Breast epithelium (tissue), 4 donors: ENCODE results near the gene MET. TPM values are rescaled to one million over a fixed set of nuclear protein-coding genes. Genes with fewer than 3 reads are reported as not detected.

Source experiments
- DNase-seq, 2 donors: peaks; one replicate each; pipeline ENCODE4 v3.0.0-alpha.2; 2019; ENCODE audit warnings: low spot score in 2 of 2
- H3K27ac ChIP-seq, 2 donors: fragments of 200-600 bp; sonication (generic) in 1 of 2; one replicate each; pipeline ENCODE4 v1.5.1; 2016 to 2019; ENCODE audit warnings: mild to moderate bottlenecking in 1 of 2
- H3K27me3 ChIP-seq, 2 donors: fragments of 200-600 bp; sonication (generic) in 1 of 2; one replicate each; pipeline versions ENCODE4 v1.5.1 to v1.6.0; 2017 to 2019; ENCODE audit warnings: control low read depth in 1 of 2, mild to moderate bottlenecking in 1 of 2
- H3K36me3 ChIP-seq: fragments of 200-600 bp; one replicate; pipeline ENCODE4 v1.5.1; 2019
- H3K4me1 ChIP-seq, 2 donors: fragments of 200-600 bp; sonication (generic); one replicate each; pipeline ENCODE4 v1.5.1; 2016 to 2019; ENCODE audit warnings: control low read depth in 1 of 2
- H3K4me3 ChIP-seq, 3 donors: fragments of 200-600 bp; sonication (generic); 1 replicate in 2 of 3; 2 replicates in 1 of 3; pipeline ENCODE4 v1.5.1; 2016 to 2019; ENCODE audit warnings: mild to moderate bottlenecking in 3 of 3, moderate library complexity in 2 of 3
- H3K9me3 ChIP-seq, 2 donors: fragments of 200-600 bp; sonication (generic) in 1 of 2; one replicate each; pipeline ENCODE4 v1.5.1; 2016 to 2019; ENCODE audit warnings: control low read depth in 1 of 2
- CTCF ChIP-seq, 3 donors: fragments of 450-650 bp; IDR thresholded peaks; one replicate each; pipeline ENCODE4 v1.5.1; 2016 to 2017; ENCODE audit warnings: antibody characterized with exemption in 3 of 3, mild to moderate bottlenecking in 3 of 3, moderate library complexity in 3 of 3
- POLR2A ChIP-seq: fragments of 450-650 bp; IDR thresholded peaks from one replicate; pipeline ENCODE4 v1.6.1; 2016; ENCODE audit warnings: antibody characterized with exemption, mild to moderate bottlenecking, moderate library complexity
- POLR2AphosphoS5 ChIP-seq, 3 donors: sonication (generic); formaldehyde crosslinking; IDR thresholded peaks; one replicate each; pipeline ENCODE4 v1.6.1; 2017; ENCODE audit warnings: antibody characterized with exemption in 3 of 3
- intact Hi-C: fragments of 100-400 bp; cut with DNase I; formaldehyde crosslinking; loops from one replicate; pipeline ENCODE4 v1.15.1; 2023; ENCODE audit warnings: low total_unique reads
- total RNA-seq, 3 donors: library from RNA; depleted of rRNA; stranded (reverse); fragments of >200 nt; gene quantifications; one replicate each; pipeline ENCODE4 v1.1.0, GENCODE V29; 2016

Gene MET
- total RNA-seq, 3 donors from 2014 or later, result 25.8 to 85.6 (median 40.6) TPM

- DNase-seq, result no peak
Measured at GRCh38 chr7:116702046-116702785, 30.2 kb downstream of the MET start.

GRCh38 chr7:116704650-116705228 lies 32.7 kb downstream of the MET start:
- Histone ChIP-seq H3K27me3 (no peaks in the 10 kb centered on the region), H3K27ac (peak overlapping the region; percentile 29 to 49), H3K9me3 (no peaks in the 10 kb centered on the region), H3K4me3 (no peak overlapping the region), H3K36me3 (no peaks in the 10 kb centered on the region), H3K4me1 (no peaks in the 10 kb centered on the region)
- intact Hi-C loops, result no loop called here
- TF ChIP-seq CTCF (IDR thresholded peaks at IDR 0.05) (no peak), POLR2A (no peak), POLR2AphosphoS5 (IDR thresholded peaks at IDR 0.05) (no peak)
- no peak for DNase-seq

More at GRCh38 chr7:116702046-116702785, 30.2 kb downstream of the MET start:
- no peaks in the 10 kb centered on the region for H3K9me3 ChIP-seq
- no peaks in the 10 kb centered on the region for H3K4me1 ChIP-seq
- H3K36me3 ChIP-seq, result no peaks in the 10 kb centered on the region
- no peak for TF ChIP-seq CTCF (IDR thresholded peaks at IDR 0.05)
- no peak for TF ChIP-seq POLR2AphosphoS5 (IDR thresholded peaks at IDR 0.05)
- no peak for TF ChIP-seq POLR2A
- no peaks in the 10 kb centered on the region for H3K27me3 ChIP-seq
- H3K27ac ChIP-seq, result peak overlapping the region; percentile 62 to 66
- intact Hi-C loops, result no loop called here
- no peak overlapping the region for H3K4me3 ChIP-seq

- no peak overlapping the region for H3K27ac ChIP-seq
- no peak for DNase-seq
- no peaks in the 10 kb centered on the region for H3K27me3 ChIP-seq
- H3K4me3 ChIP-seq, result no peak overlapping the region
- intact Hi-C loops, result no loop called here
- TF ChIP-seq CTCF (IDR thresholded peaks at IDR 0.05) (no peak), POLR2A (no peak), POLR2AphosphoS5 (IDR thresholded peaks at IDR 0.05) (no peak)
- H3K36me3 ChIP-seq, result no peaks in the 10 kb centered on the region
- H3K9me3 ChIP-seq, result no peaks in the 10 kb centered on the region
- no peaks in the 10 kb centered on the region for H3K4me1 ChIP-seq
Measured at GRCh38 chr7:116705419-116705818, 33.4 kb downstream of the MET start.

GRCh38 chr7:116706668-116707126 lies 34.7 kb downstream of the MET start:
- TF ChIP-seq POLR2A (no peak), POLR2AphosphoS5 (IDR thresholded peaks at IDR 0.05) (no peak), CTCF (IDR thresholded peaks at IDR 0.05) (no peak)
- Histone ChIP-seq H3K27ac (peak overlapping the region in 1 of 2 donors; percentile 54), H3K36me3 (no peaks in the 10 kb centered on the region), H3K4me3 (no peak overlapping the region), H3K27me3 (no peaks in the 10 kb centered on the region), H3K9me3 (no peaks in the 10 kb centered on the region), H3K4me1 (no peaks in the 10 kb centered on the region)
- DNase-seq, result no peak
- intact Hi-C loops, result no loop called here

GRCh38 chr7:116707289-116707688 lies 35.3 kb downstream of the MET start:
- no peak overlapping the region for H3K27ac ChIP-seq
- no peak for DNase-seq

More at GRCh38 chr7:116707289-116707688, 35.3 kb downstream of the MET start:
- Histone ChIP-seq H3K9me3 (no peaks in the 10 kb centered on the region), H3K4me1 (peaks cover 0 to under 1% of the 10 kb centered on the region in 2 donors), H3K36me3 (no peaks in the 10 kb centered on the region), H3K4me3 (no peak overlapping the region), H3K27me3 (no peaks in the 10 kb centered on the region)
- no peak for TF ChIP-seq POLR2AphosphoS5 (IDR thresholded peaks at IDR 0.05)
- TF ChIP-seq CTCF (IDR thresholded peaks at IDR 0.05), result no peak
- no peak for TF ChIP-seq POLR2A
- intact Hi-C loops, result no loop called here
